Lower lobe of right lung (tissue), 2 donors: ENCODE data around the gene NR6A1. TPM values are rescaled to one million over a fixed set of nuclear protein-coding genes. Genes with fewer than 3 reads are reported as not detected.

Experiments
- ATAC-seq, 2 donors: fragments of 200-7000 bp; cut with Tn5 transposase; one replicate each; pipeline ENCODE4 v1.9.1; 2020 to 2022; ENCODE audit warnings: mild to moderate bottlenecking in 2 of 2, moderate library complexity in 2 of 2
- DNase-seq: peaks from one replicate; pipeline ENCODE4 v3.0.0-alpha.2; 2020
- H3K27ac ChIP-seq: fragments of 200-600 bp; one replicate; pipeline ENCODE4 v1.8.0; 2022
- H3K27me3 ChIP-seq: fragments of 200-600 bp; one replicate; pipeline ENCODE4 v1.8.0; 2022; ENCODE audit warnings: low read depth
- H3K36me3 ChIP-seq: fragments of 200-600 bp; one replicate; pipeline ENCODE4 v1.8.0; 2022; ENCODE audit warnings: mild to moderate bottlenecking
- H3K4me1 ChIP-seq: fragments of 200-600 bp; one replicate; pipeline ENCODE4 v1.8.0; 2022
- H3K4me3 ChIP-seq: fragments of 200-600 bp; one replicate; pipeline ENCODE4 v1.8.0; 2022; ENCODE audit warnings: mild to moderate bottlenecking
- H3K9me3 ChIP-seq: fragments of 200-600 bp; one replicate; pipeline ENCODE4 v1.8.0; 2022
- CTCF ChIP-seq: fragments of 200-600 bp; IDR thresholded peaks from one replicate; pipeline ENCODE4 v1.8.0; 2022; ENCODE audit warnings: antibody characterized with exemption, mild to moderate bottlenecking
- intact Hi-C: fragments of 100-400 bp; cut with DNase I; formaldehyde crosslinking; loops from one replicate; pipeline ENCODE4 v1.11.0; 2022
- total RNA-seq: library from RNA; stranded (reverse); fragmentation: NEBNext Ultra II Directional; extraction: Animal tissue kit (Norgen Biotek cat#: 25700); gene quantifications from one replicate; pipeline ENCODE4 v1.2.1, GENCODE V29; 2021
- donor health status: DM: no; HTN: yes; CAD: no; lungs with severe emphysema.

NR6A1 gene
- total RNA-seq, 1 donor from 2014 or later, result 4.5 TPM

GRCh38 chr9:124602632-124603031 lies 168.5 kb downstream of the NR6A1 start:
- Histone ChIP-seq H3K4me3 (no peak overlapping the region), H3K27me3 (no peaks in the 10 kb centered on the region), H3K36me3 (no peaks in the 10 kb centered on the region), H3K4me1 (no peaks in the 10 kb centered on the region), H3K9me3 (no peaks in the 10 kb centered on the region), H3K27ac (peak overlapping the region; percentile 73)
- intact Hi-C loops, result no loop called here
- no peak for DNase-seq
- TF ChIP-seq CTCF, result no peak
- ATAC-seq, result peak; percentile 87 to 92

DNA sequence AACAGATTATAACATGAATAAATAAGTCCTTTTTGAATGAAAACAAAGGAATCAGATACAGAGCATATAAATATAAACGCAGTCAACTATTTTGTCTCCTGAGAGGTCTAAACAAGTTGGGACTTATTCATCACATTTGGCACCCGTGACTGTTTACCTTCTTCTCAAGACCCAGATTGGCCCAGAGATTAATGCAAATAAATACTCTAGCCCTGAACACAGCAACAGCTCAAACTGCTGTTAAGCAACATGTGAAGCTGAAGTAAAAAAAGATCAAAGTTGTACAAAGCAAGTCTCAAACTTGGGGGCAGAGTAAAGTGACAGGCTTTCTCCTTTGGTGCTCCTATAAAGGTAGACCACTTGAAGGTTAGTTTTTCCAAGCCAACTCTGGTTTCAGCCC lies 168.9 kb downstream of the NR6A1 start:
- H3K4me3 ChIP-seq, result no peak overlapping the region
- H3K9me3 ChIP-seq, result no peaks in the 10 kb centered on the region
- no peaks in the 10 kb centered on the region for H3K27me3 ChIP-seq
- DNase-seq (no peak), ATAC-seq (peak; percentile 86 to 93)
- no peak for TF ChIP-seq CTCF
- no peaks in the 10 kb centered on the region for H3K4me1 ChIP-seq
- peak overlapping the region; percentile 73 for H3K27ac ChIP-seq
- no peaks in the 10 kb centered on the region for H3K36me3 ChIP-seq
- intact Hi-C loops, result no loop called here

DNA sequence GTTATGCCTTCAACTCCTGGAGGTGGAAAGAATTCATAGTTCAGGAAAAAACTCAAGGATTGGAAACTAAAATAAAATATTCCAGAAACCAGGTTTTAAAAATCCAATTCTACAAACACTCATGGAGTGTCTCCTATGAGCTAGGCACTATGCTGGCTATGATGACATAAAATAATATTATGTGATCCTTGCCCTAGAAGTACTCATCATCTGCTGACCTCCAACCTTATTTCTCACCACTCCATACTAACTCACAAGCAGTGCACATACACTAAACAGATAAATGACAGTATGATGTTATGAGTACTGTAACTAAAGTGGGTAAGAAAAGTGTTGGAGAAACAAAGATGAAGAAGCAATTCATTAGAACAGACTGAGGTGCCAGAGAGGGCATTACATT lies 170.7 kb downstream of the NR6A1 start:
- Histone ChIP-seq H3K36me3 (no peaks in the 10 kb centered on the region), H3K27ac (no peak overlapping the region), H3K9me3 (no peaks in the 10 kb centered on the region), H3K4me1 (no peaks in the 10 kb centered on the region), H3K27me3 (no peaks in the 10 kb centered on the region), H3K4me3 (no peak overlapping the region)
- DNase-seq, result no peak
- intact Hi-C loops, result no loop called here
- ATAC-seq, result no peak
- no peak for TF ChIP-seq CTCF

DNA sequence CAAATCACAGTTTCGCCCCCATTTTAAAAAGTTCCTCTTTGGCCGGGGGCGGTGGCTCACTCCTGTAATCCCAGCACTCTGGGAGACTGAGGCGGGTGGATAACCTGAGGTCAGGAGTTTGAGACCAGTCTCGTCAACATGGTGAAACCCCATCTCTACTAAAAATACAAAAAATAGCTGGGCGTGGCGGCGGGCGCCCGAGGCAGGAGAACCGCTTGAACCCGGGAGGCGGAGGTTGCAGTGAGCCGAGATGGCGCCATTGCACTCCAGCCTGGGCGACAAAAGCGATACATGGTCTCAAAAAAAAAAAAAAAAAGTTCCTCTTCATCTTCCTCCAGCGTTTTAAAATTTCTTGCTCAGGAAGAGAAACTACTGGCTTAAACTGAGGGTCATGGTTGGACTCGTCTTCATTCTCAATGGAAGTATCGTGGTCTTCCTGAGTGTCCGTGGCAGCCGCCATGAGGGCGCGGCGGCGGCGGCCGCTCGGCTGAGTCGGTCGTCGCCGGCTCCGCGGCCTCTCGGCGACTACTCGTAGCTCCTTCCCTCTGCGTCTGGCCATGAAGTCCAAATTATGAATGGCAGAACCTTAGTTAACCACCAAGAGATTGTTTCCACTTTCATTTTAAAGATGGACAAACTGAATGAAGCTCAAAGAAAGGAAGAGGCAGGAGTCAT lies 171.9 kb downstream of the NR6A1 start:
- Histone ChIP-seq H3K36me3 (no peaks in the 10 kb centered on the region), H3K4me3 (no peak overlapping the region), H3K27me3 (no peaks in the 10 kb centered on the region), H3K27ac (no peak overlapping the region), H3K4me1 (peaks cover 9% of the 10 kb centered on the region), H3K9me3 (no peaks in the 10 kb centered on the region)
- no peak for DNase-seq
- no peak for ATAC-seq
- TF ChIP-seq CTCF, result no peak
- intact Hi-C loops, result no loop called here

DNA sequence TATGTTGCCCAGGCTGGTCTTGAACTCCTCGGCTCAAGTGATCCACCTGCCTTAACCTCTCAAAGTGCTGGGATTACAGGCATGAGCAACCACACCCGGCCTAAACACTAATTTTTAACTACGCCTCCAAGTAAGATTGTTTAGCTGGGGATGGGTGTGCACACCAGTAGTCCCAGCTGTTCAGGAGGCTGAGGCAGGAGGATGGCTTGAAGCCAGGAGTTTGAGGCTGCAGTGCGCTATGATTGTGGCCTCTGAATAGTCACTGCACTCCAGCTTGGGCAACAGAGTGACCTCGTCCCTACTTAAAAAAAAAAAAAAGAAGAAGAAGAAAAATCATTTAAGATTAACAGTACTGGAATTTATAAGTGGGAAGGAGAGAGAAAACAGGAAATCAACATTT lies 173.1 kb downstream of the NR6A1 start:
- no peaks in the 10 kb centered on the region for H3K9me3 ChIP-seq
- ATAC-seq, result no peak
- intact Hi-C loops, result no loop called here
- peaks cover 18% of the 10 kb centered on the region for H3K4me1 ChIP-seq
- DNase-seq, result no peak
- H3K4me3 ChIP-seq, result no peak overlapping the region
- H3K27ac ChIP-seq, result no peak overlapping the region
- TF ChIP-seq CTCF, result no peak
- H3K27me3 ChIP-seq, result no peaks in the 10 kb centered on the region
- H3K36me3 ChIP-seq, result no peaks in the 10 kb centered on the region
